NK-92 (cell line): ENCODE measurements around the gene SYT3.

Experiments
- DNase-seq: peaks from one replicate; lab custom pipeline; 2025; ENCODE audit not compliant: unreplicated experiment; lab: John Stamatoyannopoulos, UW

Gene SYT3

GRCh38 chr19:50662651-50663481 is 23.2 kb upstream of the SYT3 start:
- DNase-seq: no peak

- no peak for DNase-seq
Observed at GRCh38 chr19:50661766-50662650, 22.3 kb upstream of the SYT3 start.

GRCh38 chr19:50661023-50661422 is 21.3 kb upstream of the SYT3 start:
- no peak for DNase-seq

- no peak for DNase-seq
Observed at GRCh38 chr19:50660088-50660366, 20.3 kb upstream of the SYT3 start.

- no peak for DNase-seq
Observed at GRCh38 chr19:50659318-50660087, 19.8 kb upstream of the SYT3 start.

GRCh38 chr19:50658441-50659317 is 19.0 kb upstream of the SYT3 start:
- DNase-seq: no peak

- no peak for DNase-seq
Observed at GRCh38 chr19:50657712-50658440, 18.2 kb upstream of the SYT3 start.

GRCh38 chr19:50657222-50657669 is 17.6 kb upstream of the SYT3 start:
- no peak for DNase-seq

- no peak for DNase-seq
Observed at GRCh38 chr19:50654882-50655281, 15.2 kb upstream of the SYT3 start.

- DNase-seq: no peak
Observed at GRCh38 chr19:50652722-50653121, 13.0 kb upstream of the SYT3 start.

- no peak for DNase-seq
Observed at GRCh38 chr19:50651174-50651573, 11.5 kb upstream of the SYT3 start.

GRCh38 chr19:50649433-50650391 is 10.0 kb upstream of the SYT3 start, which contains the start of gene C19orf81:
TSS of gene C19orf81 (plus strand) at chr19:50649445. CDS start at chr19:50649445, 0 bp downstream.
- DNase-seq: no peak

- DNase-seq: no peak
Observed at GRCh38 chr19:50648659-50649058, 9.0 kb upstream of the SYT3 start.

- DNase-seq: no peak
Observed at GRCh38 chr19:50647879-50648615, 8.4 kb upstream of the SYT3 start.

GRCh38 chr19:50646074-50646807 is 6.6 kb upstream of the SYT3 start:
- DNase-seq: no peak

- no peak for DNase-seq
Observed at GRCh38 chr19:50645107-50645506, 5.4 kb upstream of the SYT3 start.

GRCh38 chr19:50644315-50644915 is 4.7 kb upstream of the SYT3 start:
- no peak for DNase-seq
